ENCODE data around the gene LHFPL6.

DNA sequence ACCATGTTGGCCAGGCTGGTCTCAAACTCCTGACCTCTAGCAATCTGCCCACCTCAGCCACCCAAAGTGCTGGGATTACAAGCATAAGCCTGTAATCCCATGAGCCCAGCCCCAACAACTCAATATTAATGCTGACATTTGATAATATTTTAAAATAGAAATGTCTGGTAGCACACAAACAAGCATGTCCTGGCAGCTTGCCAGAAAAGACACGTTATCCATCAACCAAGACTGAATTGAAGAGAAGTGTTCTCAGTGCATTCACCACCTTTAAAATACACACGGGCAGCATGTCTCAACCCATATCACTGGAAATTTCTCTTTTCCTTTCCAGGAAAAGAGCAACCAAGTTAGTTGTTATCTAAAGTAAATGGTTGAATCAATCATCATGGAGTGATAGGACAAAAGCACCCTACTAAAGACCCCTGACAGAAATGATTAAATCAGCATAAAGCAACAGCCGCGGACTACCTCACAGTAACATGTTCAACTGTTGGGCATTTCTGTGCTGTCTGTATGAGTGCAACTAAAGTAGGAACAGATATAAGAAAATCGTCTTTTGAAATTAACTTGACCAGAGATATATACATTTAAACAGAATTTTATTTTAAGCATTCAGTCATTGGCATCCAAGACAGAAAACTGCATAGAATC is 25.0 kb downstream of the LHFPL6 start:
- TF ChIP-seq, protein P1, sequence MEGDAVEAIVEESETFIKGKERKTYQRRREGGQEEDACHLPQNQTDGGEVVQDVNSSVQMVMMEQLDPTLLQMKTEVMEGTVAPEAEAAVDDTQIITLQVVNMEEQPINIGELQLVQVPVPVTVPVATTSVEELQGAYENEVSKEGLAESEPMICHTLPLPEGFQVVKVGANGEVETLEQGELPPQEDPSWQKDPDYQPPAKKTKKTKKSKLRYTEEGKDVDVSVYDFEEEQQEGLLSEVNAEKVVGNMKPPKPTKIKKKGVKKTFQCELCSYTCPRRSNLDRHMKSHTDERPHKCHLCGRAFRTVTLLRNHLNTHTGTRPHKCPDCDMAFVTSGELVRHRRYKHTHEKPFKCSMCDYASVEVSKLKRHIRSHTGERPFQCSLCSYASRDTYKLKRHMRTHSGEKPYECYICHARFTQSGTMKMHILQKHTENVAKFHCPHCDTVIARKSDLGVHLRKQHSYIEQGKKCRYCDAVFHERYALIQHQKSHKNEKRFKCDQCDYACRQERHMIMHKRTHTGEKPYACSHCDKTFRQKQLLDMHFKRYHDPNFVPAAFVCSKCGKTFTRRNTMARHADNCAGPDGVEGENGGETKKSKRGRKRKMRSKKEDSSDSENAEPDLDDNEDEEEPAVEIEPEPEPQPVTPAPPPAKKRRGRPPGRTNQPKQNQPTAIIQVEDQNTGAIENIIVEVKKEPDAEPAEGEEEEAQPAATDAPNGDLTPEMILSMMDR (IDR thresholded peaks at IDR 0.05; ENCODE audit: low read depth, low read length): no peak
- no peak for TF ChIP-seq POLR2A (IDR thresholded peaks at IDR 0.05; ENCODE audit: extremely low read depth, insufficient read length)
